ENCODE results near the gene COPG1. TPM values are rescaled to one million over a fixed set of nuclear protein-coding genes. Genes with fewer than 3 reads are reported as not detected.
A peak's percentile ranks its signal among the peaks of the same experiment; 100 is the strongest.

Gene COPG1
- total and polyA plus RNA-seq, 2 of the 4 experiments (the other 2 are of a cell fraction) = 203 to 446 TPM

DNA sequence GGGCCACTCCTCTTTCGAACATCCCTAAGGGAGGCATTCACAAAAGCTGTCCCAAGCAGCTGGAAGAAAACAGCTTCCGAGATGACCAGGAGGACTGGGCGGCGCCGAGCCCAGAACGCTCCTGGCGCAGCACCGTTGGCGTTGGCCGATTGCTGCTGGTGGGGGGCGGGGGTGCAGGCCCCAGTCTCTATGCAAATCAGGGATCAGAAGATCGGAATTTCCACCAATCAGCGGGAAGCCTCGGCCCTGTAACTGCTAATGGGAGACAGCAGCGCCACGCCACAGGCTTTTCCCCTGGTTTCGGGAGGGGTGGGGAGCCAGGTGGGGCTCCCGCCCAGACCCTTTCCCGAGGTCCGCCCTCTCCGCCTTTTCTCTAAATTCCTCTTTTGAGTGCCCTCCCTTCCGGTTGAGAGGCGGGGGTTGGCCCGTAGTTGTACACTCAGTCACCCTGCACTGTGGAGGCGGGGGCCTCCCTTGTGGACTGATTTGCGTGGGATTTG is 56.2 kb downstream of the COPG1 start:
- Histone ChIP-seq H2BK120ac (ENCODE audit: low read depth, low read length) (peak overlapping the region; percentile 51), H3K23ac (ENCODE audit: low read depth, low read length) (peak overlapping the region; percentile 58), H3K4me1 (ENCODE audit: control insufficient read depth, insufficient read depth, low read length) (peaks cover 12% of the 10 kb centered on the region), H4K8ac (ENCODE audit: low read depth in 2 of 2, low read length in 2 of 2) (peak overlapping the region; percentile 27 to 95), H3K4ac (ENCODE audit: low read depth, low read length) (peak overlapping the region; percentile 76), H3K9me1 (ENCODE audit: insufficient read depth, low read length) (peaks cover 11% of the 10 kb centered on the region), H3K79me1 (ENCODE audit: low read depth in 1 of 2, low read length in 2 of 2) (no peaks in the 10 kb centered on the region), H3K27me3 (ENCODE audit: control insufficient read depth, insufficient read depth, low read length) (no peaks in the 10 kb centered on the region), H3K4me2 (ENCODE audit: low read depth, low read length) (peak overlapping the region; percentile 64), H3K4me3 (ENCODE audit: insufficient read depth, low read depth, low read length) (peak overlapping the region; percentile 11; the same call in 1 of the 2 replicates), H2BK5ac (ENCODE audit: low read depth, low read length, poor library complexity, severe bottlenecking) (peak overlapping the region; percentile 62), H3K36me3 (ENCODE audit: control insufficient read depth, insufficient read depth, low read length) (peaks cover 5% of the 10 kb centered on the region; the same call in 1 of the 2 replicates), H2AFZ (replicated peaks; ENCODE audit: low read length, poor library complexity) (peak overlapping the region; percentile 93), H3K18ac (ENCODE audit: low read depth, low read length) (peak overlapping the region; percentile 59; the same call in 1 of the 2 replicates), H3K14ac (replicated peaks; ENCODE audit: low read depth, low read length) (peak overlapping the region; percentile 81), H2AK5ac (ENCODE audit: low read depth, low read length) (peak overlapping the region; percentile 76; the same call in 1 of the 2 replicates), H2BK15ac (ENCODE audit: low read depth, low read length) (peak overlapping the region; percentile 45; the same call in 1 of the 3 replicates), H4K20me1 (ENCODE audit: insufficient read depth, low read length) (no peaks in the 10 kb centered on the region; the same call in 1 of the 2 replicates), H3K56ac (ENCODE audit: extremely low read depth, insufficient read depth, low read length) (peak overlapping the region; percentile 50; the same call in 1 of the 2 replicates), H4K5ac (ENCODE audit: low read depth, low read length) (peak overlapping the region; percentile 78; the same call in 1 of the 2 replicates), H3K9ac (ENCODE audit: low read depth, low read length) (peak overlapping the region; percentile 49; the same call in 1 of the 2 replicates), H2AK9ac (replicated peaks; ENCODE audit: low read depth, low read length, poor library complexity) (peak overlapping the region; percentile 60), H3K27ac (ENCODE audit: insufficient read depth, low read length) (peak overlapping the region; percentile 42), H2BK20ac (ENCODE audit: low read depth, low read length) (peak overlapping the region; percentile 38; the same call in 1 of the 2 replicates), H3K9me3 (ENCODE audit: control insufficient read depth, insufficient read depth, low read length) (no peaks in the 10 kb centered on the region), H4K91ac (ENCODE audit: insufficient read depth, low read depth, low read length) (peak overlapping the region; percentile 70)
- BruUV-seq (replicated peaks) = no TSS peak
- POLR2A ChIA-PET (ENCODE audit: unreplicated experiment) = no interaction called here
- 15% methylated on average over 10 of the region's 26 CpGs; no CpG with 5 or more reads in 1 of the 2 experiments for WGBS, 2 experiments (ENCODE audit: extremely low coverage in 2 of 2, insufficient read length in 1 of 2)
- TF ChIP-seq MAZ (IDR thresholded peaks at IDR 0.05; ENCODE audit: borderline replicate concordance, low read depth, low read length) (peak; percentile 14; the same call in 1 of the 2 replicates), RAD21 (IDR thresholded peaks at IDR 0.05; ENCODE audit: low read length) (no peak)
- CTCF ChIA-PET = no interaction called here
- DNase-seq (peak; percentile 83), ATAC-seq (ENCODE audit: low read depth) (peak; percentile 78)
- dilution Hi-C loops (cut with HindIII; ENCODE audit: low sequenced_read_pairs, unreplicated experiment) = no loop called here
- intact Hi-C loops (cut with micrococcal nuclease) = no loop called here
- in situ Hi-C loops (cut with MboI; ENCODE audit: low sequenced_read_pairs) = no loop called here

Data from IMR-90 (cell line).